ENCODE measurements around the gene FBH1.
"Not testable (repeated sequence)": the region's sequence is repeated elsewhere in the genome, so short reads cannot be mapped to it uniquely, and the experiment has no call there.

The FBH1 gene

GRCh38 chr10:5866451-5867081 lies 23.5 kb upstream of the FBH1 start:
- not testable (repeated sequence) for DNase-seq, H3K27ac Mint-ChIP-seq, ATAC-seq, H3K27me3 Mint-ChIP-seq, H3K4me1 Mint-ChIP-seq
- H3K4me3 Mint-ChIP-seq: peak overlapping the region in 1 of 2 donors; percentile 0
- H3K9me3 Mint-ChIP-seq: peaks cover 6 to 14% of the 10 kb centered on the region in 2 donors

GRCh38 chr10:5867091-5867615 lies 22.9 kb upstream of the FBH1 start:
- not testable (repeated sequence) for ATAC-seq, H3K27me3 Mint-ChIP-seq, H3K4me1 Mint-ChIP-seq, H3K27ac Mint-ChIP-seq, DNase-seq, H3K4me3 Mint-ChIP-seq
- H3K9me3 Mint-ChIP-seq: peaks cover 6 to 14% of the 10 kb centered on the region in 2 donors

- H3K27me3 Mint-ChIP-seq, ATAC-seq, H3K4me3 Mint-ChIP-seq, H3K27ac Mint-ChIP-seq, DNase-seq, H3K4me1 Mint-ChIP-seq: not testable (repeated sequence)
- H3K9me3 Mint-ChIP-seq: peaks cover 6 to 14% of the 10 kb centered on the region in 2 donors
Measured at GRCh38 chr10:5868383-5868782, 21.7 kb upstream of the FBH1 start.

GRCh38 chr10:5869156-5869555 lies 20.9 kb upstream of the FBH1 start:
- Mint-ChIP-seq H3K4me3 (no peak overlapping the region), H3K27ac (no peak overlapping the region), H3K4me1 (peaks cover 7% of the 10 kb centered on the region), H3K27me3 (no peaks in the 10 kb centered on the region), H3K9me3 (peaks cover 6 to 14% of the 10 kb centered on the region in 2 donors)
- DNase-seq (no peak), ATAC-seq (no peak)

- DNase-seq (no peak), ATAC-seq (no peak)
- H3K4me3 Mint-ChIP-seq: no peak overlapping the region
- H3K27me3 Mint-ChIP-seq: no peaks in the 10 kb centered on the region
- H3K27ac Mint-ChIP-seq: no peak overlapping the region
- peaks cover 7% of the 10 kb centered on the region for H3K4me1 Mint-ChIP-seq
- peaks cover 6 to 14% of the 10 kb centered on the region in 2 donors for H3K9me3 Mint-ChIP-seq
Measured at GRCh38 chr10:5871596-5871995, 18.4 kb upstream of the FBH1 start.

GRCh38 chr10:5873515-5873995 lies 16.5 kb upstream of the FBH1 start:
- peaks cover 7% of the 10 kb centered on the region for H3K4me1 Mint-ChIP-seq
- H3K9me3 Mint-ChIP-seq: peaks cover 0 to 4% of the 10 kb centered on the region in 2 donors
- DNase-seq (peak; percentile 60 to 69), ATAC-seq (peak; percentile 89)
- peak overlapping the region; percentile 32 to 42 for H3K4me3 Mint-ChIP-seq
- peak overlapping the region in 1 of 2 donors; percentile 12 for H3K27ac Mint-ChIP-seq
- no peaks in the 10 kb centered on the region for H3K27me3 Mint-ChIP-seq

GRCh38 chr10:5876181-5876768 lies 13.8 kb upstream of the FBH1 start:
- no peak overlapping the region for H3K4me3 Mint-ChIP-seq
- no peak for DNase-seq
- no peak for ATAC-seq
- no peaks in the 10 kb centered on the region for H3K9me3 Mint-ChIP-seq
- peaks cover 7% of the 10 kb centered on the region for H3K4me1 Mint-ChIP-seq
- H3K27me3 Mint-ChIP-seq: no peaks in the 10 kb centered on the region
- H3K27ac Mint-ChIP-seq: no peak overlapping the region

GRCh38 chr10:5877041-5877440 lies 13.0 kb upstream of the FBH1 start:
- not testable (repeated sequence) for H3K27me3 Mint-ChIP-seq, H3K4me3 Mint-ChIP-seq, H3K9me3 Mint-ChIP-seq, DNase-seq, H3K27ac Mint-ChIP-seq, ATAC-seq, H3K4me1 Mint-ChIP-seq

GRCh38 chr10:5882961-5883360 lies 7.1 kb upstream of the FBH1 start:
- no peak for DNase-seq
- H3K27ac Mint-ChIP-seq: peak overlapping the region in 1 of 2 donors; percentile 85
- no peaks in the 10 kb centered on the region for H3K27me3 Mint-ChIP-seq
- H3K4me1 Mint-ChIP-seq: peaks cover 11% of the 10 kb centered on the region
- no peak overlapping the region for H3K4me3 Mint-ChIP-seq
- no peak for ATAC-seq
- H3K9me3 Mint-ChIP-seq: no peaks in the 10 kb centered on the region

GRCh38 chr10:5885619-5886018 lies 4.4 kb upstream of the FBH1 start:
- H3K4me3 Mint-ChIP-seq: no peak overlapping the region
- H3K27me3 Mint-ChIP-seq: no peaks in the 10 kb centered on the region
- H3K4me1 Mint-ChIP-seq: peaks cover 23% of the 10 kb centered on the region
- H3K27ac Mint-ChIP-seq: no peak overlapping the region
- no peaks in the 10 kb centered on the region for H3K9me3 Mint-ChIP-seq
- no peak for ATAC-seq
- no peak for DNase-seq

- no peak overlapping the region for H3K27ac Mint-ChIP-seq
- H3K27me3 Mint-ChIP-seq: no peaks in the 10 kb centered on the region
- no peaks in the 10 kb centered on the region for H3K9me3 Mint-ChIP-seq
- ATAC-seq: no peak
- H3K4me3 Mint-ChIP-seq: peak overlapping the region in 1 of 2 donors; percentile 15
- peaks cover 37% of the 10 kb centered on the region for H3K4me1 Mint-ChIP-seq
- DNase-seq: no peak
Measured at GRCh38 chr10:5887029-5887428, 3.0 kb upstream of the FBH1 start.

GRCh38 chr10:5887641-5888040 lies 2.4 kb upstream of the FBH1 start:
- Mint-ChIP-seq H3K4me3 (peak overlapping the region; percentile 85 to 93), H3K9me3 (no peaks in the 10 kb centered on the region), H3K27me3 (no peaks in the 10 kb centered on the region), H3K27ac (no peak overlapping the region), H3K4me1 (peaks cover 43% of the 10 kb centered on the region)
- no peak for DNase-seq
- ATAC-seq: no peak

GRCh38 chr10:5888351-5888750 lies 1.7 kb upstream of the FBH1 start:
- DNase-seq (no peak), ATAC-seq (no peak)
- H3K27me3 Mint-ChIP-seq: no peaks in the 10 kb centered on the region
- peak overlapping the region; percentile 85 to 93 for H3K4me3 Mint-ChIP-seq
- no peaks in the 10 kb centered on the region for H3K9me3 Mint-ChIP-seq
- no peak overlapping the region for H3K27ac Mint-ChIP-seq
- H3K4me1 Mint-ChIP-seq: peaks cover 51% of the 10 kb centered on the region

GRCh38 chr10:5888843-5889623 lies 1.0 kb upstream of the FBH1 start:
- H3K27ac Mint-ChIP-seq: peak overlapping the region in 1 of 2 donors; percentile 54
- H3K9me3 Mint-ChIP-seq: no peaks in the 10 kb centered on the region
- DNase-seq: peak; percentile 58 to 70
- H3K27me3 Mint-ChIP-seq: no peaks in the 10 kb centered on the region
- H3K4me3 Mint-ChIP-seq: peak overlapping the region; percentile 85 to 93
- peak; percentile 64 for ATAC-seq
- peaks cover 56% of the 10 kb centered on the region for H3K4me1 Mint-ChIP-seq

GRCh38 chr10:5890452-5890915 lies 441 bp downstream of the FBH1 start:
- peak; percentile 26 for ATAC-seq
- H3K4me3 Mint-ChIP-seq: peak overlapping the region; percentile 88 to 98

More at GRCh38 chr10:5890452-5890915, 441 bp downstream of the FBH1 start:
- H3K27ac Mint-ChIP-seq: peak overlapping the region; percentile 75 to 86
- no peaks in the 10 kb centered on the region for H3K9me3 Mint-ChIP-seq
- no peaks in the 10 kb centered on the region for H3K27me3 Mint-ChIP-seq
- peak in 1 of 2 donors; percentile 36 for DNase-seq
- H3K4me1 Mint-ChIP-seq: peaks cover 69% of the 10 kb centered on the region

All from stimulated activated naive CD8-positive, alpha-beta T cell treated with anti-CD3 and anti-CD28 coated beads, Interleukin-15, amount 100 ng/mL, for 72 hours (primary cell).